Stimulated activated CD4-positive, alpha-beta T cell treated with anti-CD3 and anti-CD28 coated beads, Interleukin-1b, Interleukin-23, amount 100 ng/mL, for 48 hours (primary cell): ENCODE data around the gene SLITRK1.

Experiments used
- DNase-seq: peaks from one replicate; pipeline ENCODE4 v3.0.0-alpha.2; 2020

Gene SLITRK1

GRCh38 chr13:83865161-83866137, 16.8 kb downstream of the SLITRK1 start:
- no peak for DNase-seq

DNA sequence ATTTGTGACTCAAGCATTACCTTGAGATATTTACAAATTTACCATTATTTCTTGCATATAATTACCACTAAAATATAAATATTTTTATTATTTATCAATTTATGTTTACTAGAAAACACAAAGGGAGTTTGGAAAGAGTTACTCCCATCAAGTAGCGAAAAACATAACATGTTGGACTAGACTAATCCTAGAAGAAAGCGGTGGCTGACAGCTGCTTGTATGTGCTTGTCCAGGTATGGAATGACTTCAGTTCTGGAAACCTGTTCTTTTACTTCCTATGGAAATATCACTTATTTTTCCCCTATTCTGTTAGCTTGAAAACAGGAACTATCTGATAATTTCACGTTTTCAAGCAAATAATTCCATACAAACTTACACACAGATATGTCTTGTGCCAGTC, 28.5 kb downstream of the SLITRK1 start:
- no peak for DNase-seq

DNA sequence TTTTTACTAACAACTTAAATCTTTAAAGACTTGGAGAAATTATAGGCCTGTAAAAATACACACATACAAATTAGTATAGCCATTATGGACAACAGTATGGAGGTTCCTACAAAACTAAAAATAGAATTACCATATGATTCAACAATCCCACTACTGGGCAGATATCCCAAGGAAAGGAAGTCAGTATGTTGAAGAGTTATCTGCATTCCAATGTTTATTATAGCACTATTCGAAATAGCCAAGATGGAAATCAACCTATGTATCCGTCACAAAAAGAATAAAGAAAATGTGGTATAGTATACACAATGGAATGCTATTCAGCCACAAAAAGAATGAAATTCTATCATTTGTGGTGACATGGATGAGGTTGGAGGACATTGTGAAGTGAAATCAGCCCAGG, 37.2 kb downstream of the SLITRK1 start:
- DNase-seq: no peak

DNA sequence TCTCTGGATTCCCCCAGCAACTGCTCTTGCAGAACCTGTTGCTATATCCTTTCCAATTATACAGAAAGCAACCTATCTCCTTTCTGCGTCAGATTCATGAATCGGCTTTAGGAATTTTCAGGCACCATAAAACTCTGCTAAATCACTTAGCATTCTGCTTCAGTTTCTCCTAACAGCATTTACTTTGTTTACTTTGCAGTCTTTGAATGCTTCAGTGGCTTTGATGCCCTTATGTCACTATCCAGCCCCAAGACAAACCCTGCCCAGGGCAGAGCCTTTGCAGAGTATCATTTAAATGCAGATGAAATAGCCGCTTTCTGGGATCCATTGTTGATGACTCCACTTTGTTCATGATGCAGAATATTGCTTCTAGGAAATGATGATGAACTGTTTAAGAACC, 43.1 kb downstream of the SLITRK1 start:
- DNase-seq: no peak

DNA sequence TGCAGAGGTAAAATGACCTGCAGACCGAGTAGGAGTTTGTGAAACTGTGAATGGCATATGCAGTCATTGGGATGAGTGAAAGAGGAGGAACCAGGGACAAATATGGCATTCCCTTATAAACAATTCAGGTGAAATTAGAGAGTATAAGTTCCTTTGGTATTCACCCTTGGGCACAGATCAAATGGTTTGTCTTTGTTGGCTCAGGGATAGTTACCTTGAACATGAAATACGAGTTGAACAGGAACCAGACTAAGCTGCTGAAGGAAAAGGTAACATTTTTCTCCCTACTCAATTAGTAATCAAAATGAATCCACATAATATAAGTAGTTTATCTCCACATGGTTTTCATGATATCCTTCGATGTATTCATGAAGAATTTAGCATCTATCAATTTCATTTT, 50.5 kb downstream of the SLITRK1 start:
- no peak for DNase-seq

- no peak for DNase-seq
Observed at GRCh38 chr13:83829810-83830209, 52.5 kb downstream of the SLITRK1 start.

- DNase-seq: no peak
Observed at GRCh38 chr13:83827338-83827737, 54.9 kb downstream of the SLITRK1 start.
